ENCODE results near the gene KCMF1. TPM values are rescaled to one million over a fixed set of nuclear protein-coding genes. Genes with fewer than 3 reads are reported as not detected.
A peak's percentile ranks its signal among the peaks of the same experiment; 100 is the strongest.

Gene KCMF1
- total and polyA plus RNA-seq, 4 donors, result 15.8 to 71.0 (median 47.4) TPM

- DNase-seq (no peak), ATAC-seq (ENCODE audit: insufficient read depth, low FRiP score) (no peak)
- H3K9ac ChIP-seq (ENCODE audit: insufficient read depth in 1 of 2, low read length in 2 of 2), result no peak overlapping the region
- no peaks in the 10 kb centered on the region for H3K9me3 ChIP-seq (ENCODE audit: control insufficient read depth in 4 of 4, insufficient read depth in 3 of 4, low read length in 3 of 4)
- peaks cover 0 to 3% (median 0%) of the 10 kb centered on the region in 4 donors for H3K36me3 ChIP-seq (ENCODE audit: control insufficient read depth in 4 of 4, insufficient read depth in 4 of 4, low read length in 4 of 4)
- TF ChIP-seq CTCF (IDR thresholded peaks at IDR 0.05; ENCODE audit: control extremely low read depth, extremely low read depth), result no peak
- 92% methylated on average over 8 of the region's 8 CpGs for WGBS, 2 donors
- H3K27me3 ChIP-seq (ENCODE audit: control insufficient read depth in 3 of 3, insufficient read depth in 3 of 3, low read length in 2 of 3), result no peaks in the 10 kb centered on the region
- H3K4me3 ChIP-seq, result no peak overlapping the region
- H3K27ac ChIP-seq (ENCODE audit: low read depth in 1 of 2, low read length in 1 of 2), result no peak overlapping the region
- peaks cover 0 to 16% (median 6%) of the 10 kb centered on the region in 5 donors for H3K4me1 ChIP-seq (ENCODE audit: control insufficient read depth in 5 of 5, insufficient read depth in 5 of 5, low read length in 5 of 5)
Observed at GRCh38 chr2:85018049-85018447, 47.1 kb downstream of the KCMF1 start.

- DNase-seq (peak in 1 of 3 donors; percentile 44), ATAC-seq (ENCODE audit: insufficient read depth, low FRiP score) (no peak)
- H3K4me1 ChIP-seq (ENCODE audit: control insufficient read depth in 5 of 5, insufficient read depth in 5 of 5, low read length in 5 of 5), result peaks cover 0 to 16% (median 6%) of the 10 kb centered on the region in 5 donors
- H3K36me3 ChIP-seq (ENCODE audit: control insufficient read depth in 4 of 4, insufficient read depth in 4 of 4, low read length in 4 of 4), result peaks cover 0 to 3% (median 0%) of the 10 kb centered on the region in 4 donors
- no peak overlapping the region for H3K4me3 ChIP-seq
- no peak overlapping the region for H3K27ac ChIP-seq (ENCODE audit: low read depth in 1 of 2, low read length in 1 of 2)
- no peaks in the 10 kb centered on the region for H3K9me3 ChIP-seq (ENCODE audit: control insufficient read depth in 4 of 4, insufficient read depth in 3 of 4, low read length in 3 of 4)
- no peak overlapping the region for H3K9ac ChIP-seq (ENCODE audit: insufficient read depth in 1 of 2, low read length in 2 of 2)
- no peak for TF ChIP-seq CTCF (IDR thresholded peaks at IDR 0.05; ENCODE audit: control extremely low read depth, extremely low read depth)
- H3K27me3 ChIP-seq (ENCODE audit: control insufficient read depth in 3 of 3, insufficient read depth in 3 of 3, low read length in 2 of 3), result no peaks in the 10 kb centered on the region
Observed at GRCh38 chr2:85019121-85019520, 48.2 kb downstream of the KCMF1 start.

GRCh38 chr2:85022232-85022631 is 51.3 kb downstream of the KCMF1 start:
- no peak for DNase-seq
- peaks cover 0 to 7% (median 0%) of the 10 kb centered on the region in 5 donors for H3K4me1 ChIP-seq (ENCODE audit: control insufficient read depth in 5 of 5, insufficient read depth in 5 of 5, low read length in 5 of 5)
- H3K27ac ChIP-seq (ENCODE audit: low read depth in 1 of 2, low read length in 1 of 2), result no peak overlapping the region
- no peak for ATAC-seq (ENCODE audit: insufficient read depth, low FRiP score)
- no peak for TF ChIP-seq CTCF (IDR thresholded peaks at IDR 0.05; ENCODE audit: control extremely low read depth, extremely low read depth)
- H3K9ac ChIP-seq (ENCODE audit: insufficient read depth in 1 of 2, low read length in 2 of 2), result no peak overlapping the region
- no peaks in the 10 kb centered on the region for H3K27me3 ChIP-seq (ENCODE audit: control insufficient read depth in 3 of 3, insufficient read depth in 3 of 3, low read length in 2 of 3)
- WGBS, 2 donors, result 95% methylated on average over 5 of the region's 5 CpGs
- H3K36me3 ChIP-seq (ENCODE audit: control insufficient read depth in 4 of 4, insufficient read depth in 4 of 4, low read length in 4 of 4), result peaks cover 0 to 3% (median 0%) of the 10 kb centered on the region in 4 donors
- no peak overlapping the region for H3K4me3 ChIP-seq
- H3K9me3 ChIP-seq (ENCODE audit: control insufficient read depth in 4 of 4, insufficient read depth in 3 of 4, low read length in 3 of 4), result no peaks in the 10 kb centered on the region
